GM21390 (cell line): Measurements from ENCODE around the gene PLXNB1.
A peak's percentile ranks its signal among the peaks of the same experiment; 100 is the strongest.
"Not testable (repeated sequence)": the region's sequence is repeated elsewhere in the genome, so short reads cannot be mapped to it uniquely, and the experiment has no call there.

Source experiments
- ATAC-seq: cut with Tn5 transposase; IDR thresholded peaks from one replicate; pipeline ENCODE4 v1.9.1; 2021; ENCODE audit not compliant: unreplicated experiment

PLXNB1 gene

GRCh38 chr3:48465531-48466378 lies 35.9 kb upstream of the PLXNB1 start:
- peak; percentile 79 for ATAC-seq

GRCh38 chr3:48465237-48465530 lies 35.3 kb upstream of the PLXNB1 start:
- no peak for ATAC-seq

GRCh38 chr3:48464713-48465221 lies 34.9 kb upstream of the PLXNB1 start:
- no peak for ATAC-seq

DNA sequence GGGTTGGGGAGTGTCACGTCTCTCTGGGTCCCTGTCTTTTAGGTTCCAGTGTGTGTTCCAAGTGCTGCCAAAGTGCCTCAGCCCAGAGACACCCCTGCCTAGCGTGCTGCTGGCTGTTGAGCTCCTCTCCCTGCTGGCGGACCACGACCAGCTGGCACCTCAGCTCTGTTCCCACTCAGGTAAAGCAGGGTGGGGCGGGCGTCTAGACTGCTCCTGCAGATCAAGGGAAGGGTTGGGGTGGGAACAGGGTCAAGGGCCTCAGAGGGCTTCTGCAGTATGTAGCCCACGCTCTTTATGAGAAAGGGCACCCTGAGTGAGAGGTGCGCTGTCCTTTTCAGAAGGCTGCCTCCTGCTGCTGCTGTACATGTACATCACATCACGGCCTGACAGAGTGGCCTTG lies 33.8 kb upstream of the PLXNB1 start:
- ATAC-seq = no peak

DNA sequence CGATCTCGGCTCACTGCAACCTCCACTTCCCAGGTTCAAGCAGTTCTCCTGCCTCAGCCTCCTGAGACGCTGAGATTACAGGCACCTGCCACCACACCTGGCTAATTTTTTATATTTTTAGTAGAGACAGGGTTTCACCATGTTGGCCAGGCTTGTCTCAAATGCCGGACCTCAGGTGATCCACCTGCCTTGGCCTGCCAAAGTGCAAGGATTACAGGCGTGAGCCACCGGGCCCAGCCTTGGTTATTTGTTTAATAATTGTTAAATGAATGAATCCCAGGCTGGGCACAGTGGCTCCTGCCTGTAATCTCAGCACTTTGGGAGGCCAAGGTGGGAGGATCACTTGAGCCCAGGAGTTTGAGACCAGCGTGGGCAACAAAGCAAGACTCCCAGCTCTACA lies 31.9 kb upstream of the PLXNB1 start:
- not testable (repeated sequence) for ATAC-seq

GRCh38 chr3:48460517-48460902 lies 30.6 kb upstream of the PLXNB1 start:
- no peak for ATAC-seq

DNA sequence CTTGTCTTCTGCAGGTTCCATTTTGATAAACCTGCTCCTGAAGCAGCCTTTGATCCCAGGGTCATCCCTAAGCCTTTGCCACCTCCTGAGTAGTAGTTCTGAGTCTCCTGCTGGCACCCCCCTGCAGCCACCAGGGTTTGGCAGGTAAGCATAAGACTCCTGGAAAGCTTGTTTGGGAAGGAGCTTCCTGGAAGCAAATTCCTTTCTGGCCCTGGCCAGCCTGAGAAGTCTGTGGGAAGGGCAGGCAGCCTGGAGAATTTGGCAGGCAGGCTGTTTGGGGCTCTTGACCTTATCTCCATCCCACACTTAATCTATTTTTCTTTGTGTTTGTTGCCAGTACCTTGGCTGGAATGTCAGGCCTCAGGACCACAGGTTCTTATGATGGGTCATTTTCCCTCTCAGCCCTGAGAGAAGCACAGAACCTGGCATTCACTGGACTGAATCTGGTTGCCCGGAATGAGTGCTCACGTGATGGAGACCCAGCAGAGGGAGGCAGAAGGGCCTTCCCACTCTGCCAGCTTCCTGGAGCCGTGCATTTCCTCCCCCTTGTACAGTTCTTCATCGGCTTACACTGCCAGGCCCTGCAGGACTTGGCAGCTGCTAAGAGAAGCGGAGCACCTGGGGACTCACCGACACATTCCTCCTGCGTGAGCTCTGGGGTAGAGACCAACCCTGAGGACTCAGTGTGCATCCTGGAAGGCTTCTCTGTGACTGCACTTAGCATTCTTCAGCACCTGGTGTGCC lies 30.1 kb upstream of the PLXNB1 start:
- ATAC-seq = no peak

DNA sequence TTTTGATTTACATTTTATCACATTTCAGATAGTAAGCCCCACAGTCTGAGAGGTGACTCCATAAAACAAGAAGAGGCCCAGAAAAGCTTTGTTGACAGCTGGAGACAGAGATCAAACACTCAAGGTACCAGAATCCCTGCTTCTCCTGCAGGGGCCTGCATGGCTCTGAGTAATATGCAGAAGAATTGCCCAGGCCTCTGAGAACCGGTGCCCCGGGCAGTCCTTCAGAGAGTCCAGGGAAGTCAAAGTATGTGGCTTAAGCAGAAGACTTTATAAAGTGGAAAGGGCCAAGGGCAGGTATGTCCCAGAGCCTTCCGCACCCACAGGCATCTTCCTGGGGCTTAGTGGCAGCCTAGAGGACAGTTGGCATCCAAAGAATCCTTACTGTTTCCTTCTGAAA lies 29.4 kb upstream of the PLXNB1 start:
- ATAC-seq = no peak

GRCh38 chr3:48456456-48456855 lies 26.6 kb upstream of the PLXNB1 start:
- no peak for ATAC-seq

GRCh38 chr3:48451270-48451669 lies 21.4 kb upstream of the PLXNB1 start:
- ATAC-seq = no peak

GRCh38 chr3:48446425-48447193 lies 16.7 kb upstream of the PLXNB1 start, which contains the start of gene ATRIP:
Gene ATRIP, plus strand, starts transcription at chr3:48446737. Its CDS starts 109 bp downstream, at chr3:48446846.
- peak; percentile 86 for ATAC-seq

DNA sequence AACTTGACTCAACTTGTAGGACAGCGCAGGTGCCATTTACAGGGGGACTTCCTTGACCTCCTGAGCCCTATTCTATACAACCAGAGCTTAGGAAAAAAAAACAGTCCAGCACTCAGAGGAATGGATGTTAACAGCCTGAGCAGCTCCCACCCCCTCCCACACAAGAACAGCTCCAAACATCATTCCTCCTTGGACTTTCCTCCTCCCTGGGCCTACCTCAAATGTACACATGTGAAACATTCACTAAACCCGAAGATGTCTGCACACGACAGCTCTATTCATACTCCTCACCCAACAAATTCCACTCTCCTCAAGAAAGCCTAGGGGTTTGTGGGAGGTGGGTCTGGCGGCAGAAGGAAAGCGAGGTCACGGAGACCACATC lies 16.1 kb upstream of the PLXNB1 start:
- no peak for ATAC-seq

DNA sequence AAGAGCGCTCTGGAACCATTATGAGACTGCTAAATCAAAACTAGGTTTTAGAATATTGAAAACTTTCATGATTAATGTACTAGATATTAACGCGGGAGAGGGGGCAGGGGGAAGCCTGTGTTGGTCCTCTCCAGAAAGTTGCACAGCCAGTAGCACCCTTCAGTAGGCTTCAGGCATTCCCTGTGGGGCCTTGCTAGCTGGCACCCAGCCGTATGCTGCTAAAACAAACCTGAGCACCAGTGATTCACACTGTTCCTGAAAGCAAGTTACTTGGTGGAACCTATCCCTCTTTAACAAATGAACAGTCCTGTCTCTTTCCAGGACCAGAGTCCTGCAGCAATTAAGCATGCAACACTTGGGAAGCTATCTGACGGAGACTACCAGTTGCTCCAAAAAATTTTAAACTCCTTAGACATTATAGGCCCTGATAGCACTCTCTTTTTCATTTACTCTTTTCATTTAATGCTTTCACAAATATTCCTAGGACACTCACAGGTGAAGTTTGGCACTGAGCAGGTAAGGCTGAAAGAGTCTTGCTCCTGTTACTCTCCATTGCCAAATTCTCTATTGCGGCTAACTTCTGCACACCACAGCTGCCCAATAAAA lies 15.5 kb upstream of the PLXNB1 start:
- ATAC-seq = no peak

- ATAC-seq = no peak
Measured at GRCh38 chr3:48441940-48442339, 12.1 kb upstream of the PLXNB1 start.

GRCh38 chr3:48440590-48440958 lies 10.7 kb upstream of the PLXNB1 start:
- no peak for ATAC-seq

- ATAC-seq = peak; percentile 90
Measured at GRCh38 chr3:48439820-48440589, 10.1 kb upstream of the PLXNB1 start, which contains the start of the genes CCDC51 and TMA7. Gene CCDC51, minus strand, starts transcription at chr3:48440119. Its CDS starts 4,991 bp downstream, at chr3:48435128. Gene TMA7, plus strand, starts transcription at chr3:48440257. Its CDS starts 40 bp downstream, at chr3:48440297.

DNA sequence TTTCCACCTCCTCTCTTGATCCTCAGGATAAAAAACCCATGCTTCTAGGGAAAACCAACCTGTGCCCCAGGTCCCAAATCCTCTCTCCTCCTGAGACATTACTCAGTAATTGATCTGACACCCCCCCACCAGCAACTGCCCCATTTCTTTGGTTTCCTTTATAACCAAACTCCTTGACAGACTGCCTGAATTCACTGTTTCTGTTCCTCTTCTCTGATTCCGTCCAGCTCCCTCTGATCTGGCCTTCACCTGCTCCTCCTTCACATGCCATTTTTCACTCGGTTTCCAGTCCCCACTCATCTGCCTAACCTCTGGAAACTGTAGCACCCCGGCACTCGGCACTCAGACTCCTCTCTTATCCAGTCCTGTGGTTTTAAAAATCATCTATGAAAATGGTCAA lies 7.9 kb upstream of the PLXNB1 start:
- no peak for ATAC-seq

DNA sequence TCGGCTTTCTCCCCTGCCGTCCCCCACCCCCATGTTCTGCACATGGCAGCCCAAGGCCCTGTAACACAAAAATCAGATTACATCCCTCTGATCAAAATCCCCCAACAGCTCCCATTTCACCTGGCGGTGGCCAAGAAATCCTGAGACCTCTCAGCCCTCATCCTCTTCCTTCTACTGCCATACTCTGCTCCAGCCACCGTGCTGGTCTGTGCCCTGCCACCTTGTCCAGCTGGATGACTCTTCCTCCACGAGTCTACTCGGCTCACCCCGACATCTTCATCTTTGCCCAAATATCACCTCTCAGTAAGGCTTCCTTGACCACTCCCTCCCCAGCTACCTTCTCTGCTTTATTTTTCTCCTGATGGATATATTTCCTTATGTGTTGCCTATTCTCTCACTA lies 7.0 kb upstream of the PLXNB1 start:
- no peak for ATAC-seq

DNA sequence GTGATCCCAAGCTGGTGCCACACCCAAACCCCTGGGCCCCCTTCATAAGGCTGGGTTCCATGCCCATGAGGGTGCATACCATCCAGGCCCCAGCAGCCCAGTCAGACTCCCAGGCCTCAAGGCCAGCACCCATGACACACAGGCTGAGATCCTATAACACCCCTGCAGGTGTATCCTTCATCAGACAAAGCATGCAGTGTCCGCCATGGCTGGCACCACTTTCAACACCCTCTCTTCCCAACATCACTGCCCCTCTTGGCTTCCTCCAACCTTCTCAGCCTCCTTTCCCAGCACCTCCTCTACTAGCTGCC lies 6.5 kb upstream of the PLXNB1 start:
- no peak for ATAC-seq

- ATAC-seq = no peak
Measured at GRCh38 chr3:48435774-48436476, 6.0 kb upstream of the PLXNB1 start.
